H1 (cell line): ENCODE data around the gene AIF1. TPM values are rescaled to one million over a fixed set of nuclear protein-coding genes. Genes with fewer than 3 reads are reported as not detected.
A peak's percentile ranks its signal among the peaks of the same experiment; 100 is the strongest.

Source experiments
- CTCF ChIA-PET: fragments of 300-600 bp; sonication (Branson Sonifier 250); formaldehyde crosslinking; loops from one replicate; lab custom pipeline; 2021; ENCODE audit not compliant: partially characterized antibody; lab: Charles Lee
- POLR2A ChIA-PET: fragments of 300-600 bp; sonication (Branson Sonifier 250); formaldehyde crosslinking; loops from one replicate; lab custom pipeline; 2021; ENCODE audit warnings: inconsistent platforms; ENCODE audit not compliant: partially characterized antibody; lab: Charles Lee
- DNase-seq, 2 experiments: peaks; one replicate each; pipeline versions ENCODE4 v3.0.0 to v3.0.0-alpha.2; 2010 to 2022; ENCODE audit warnings: low spot score in 2 of 2, low read depth in 1 of 2, mixed read lengths in 1 of 2
- FAIRE-seq: peaks from 2 replicates; lab custom pipeline; 2011; peaks lifted over from hg19 to GRCh38; lab: Jason Lieb, UNC
- H2AFZ ChIP-seq: 2 replicates; pipeline ENCODE4 v1.8.1; 2012; ENCODE audit warnings: low read length, inconsistent platforms
- H2AK5ac ChIP-seq: 2 replicates; pipeline ENCODE4 v1.6.1; 2013; ENCODE audit warnings: low read depth, low read length
- H2BK120ac ChIP-seq: replicated peaks from 2 replicates; pipeline ENCODE3; 2013; ENCODE audit warnings: low read depth, low read length, inconsistent platforms
- H2BK12ac ChIP-seq: 2 replicates; pipeline ENCODE4 v1.6.1; 2013; ENCODE audit warnings: low read depth, low read length
- H2BK15ac ChIP-seq: 2 replicates; pipeline ENCODE4 v1.6.1; 2013; ENCODE audit warnings: low read length
- H2BK20ac ChIP-seq: 2 replicates; pipeline ENCODE4 v1.6.1; 2013; ENCODE audit warnings: low read length
- H2BK5ac ChIP-seq: 2 replicates; pipeline ENCODE4 v1.6.1; 2013; ENCODE audit warnings: low read depth, low read length
- H3K14ac ChIP-seq: 2 replicates; pipeline ENCODE4 v1.6.1; 2013; ENCODE audit warnings: inconsistent platforms; ENCODE audit not compliant: insufficient read length
- H3K18ac ChIP-seq: 2 replicates; pipeline ENCODE4 v1.6.1; 2013; ENCODE audit warnings: low read length; ENCODE audit errors: extremely low read depth
- H3K23ac ChIP-seq: 2 replicates; pipeline ENCODE4 v1.6.1; 2013; ENCODE audit warnings: inconsistent platforms; ENCODE audit not compliant: insufficient read length
- H3K23me2 ChIP-seq: 2 replicates; pipeline ENCODE4 v1.6.1; 2013; ENCODE audit warnings: low read depth, low read length
- H3K27ac ChIP-seq: 2 replicates; pipeline ENCODE4 v1.6.1; 2011; ENCODE audit warnings: low read depth, low read length, inconsistent platforms
- H3K27me3 ChIP-seq, 4 experiments: replicated peaks in 1 of 4; 1 replicate in 1 of 4; 2 replicates in 3 of 4; pipeline versions ENCODE4 v1.6.1 to v1.8.1; 2011 to 2013; ENCODE audit warnings: low read length in 3 of 4, mild to moderate bottlenecking in 3 of 4, inconsistent platforms in 2 of 4, mixed read lengths in 2 of 4, moderate library complexity in 1 of 4; ENCODE audit not compliant: control insufficient read depth in 3 of 4, insufficient read depth in 3 of 4; ENCODE audit errors: extremely low read depth in 1 of 4
- H3K36me3 ChIP-seq, 4 experiments: 2 replicates each; pipeline versions ENCODE4 v1.6.1 to v1.8.1; 2011 to 2013; ENCODE audit warnings: mild to moderate bottlenecking in 4 of 4, low read length in 3 of 4, moderate library complexity in 2 of 4, control low read depth in 1 of 4, inconsistent platforms in 1 of 4; ENCODE audit not compliant: insufficient read depth in 4 of 4, control insufficient read depth in 2 of 4
- H3K4ac ChIP-seq: replicated peaks from 2 replicates; pipeline ENCODE3; 2013; ENCODE audit warnings: low read length, low read depth, mixed read lengths, inconsistent platforms; ENCODE audit not compliant: insufficient read length
- H3K4me1 ChIP-seq, 4 experiments: replicated peaks in 1 of 4; 1 replicate in 1 of 4; 2 replicates in 3 of 4; pipeline versions ENCODE4 v1.6.1 to v1.8.1; 2011 to 2013; ENCODE audit warnings: low read length in 3 of 4, inconsistent platforms in 2 of 4, mixed read lengths in 1 of 4; ENCODE audit not compliant: insufficient read depth in 4 of 4, control insufficient read depth in 3 of 4
- H3K4me2 ChIP-seq, 2 experiments: 2 replicates each; pipeline versions ENCODE4 v1.6.1 to v1.8.1; 2011 to 2013; ENCODE audit warnings: low read depth in 2 of 2, low read length in 2 of 2, control low read depth in 1 of 2, inconsistent platforms in 1 of 2, mild to moderate bottlenecking in 1 of 2; ENCODE audit not compliant: insufficient read depth in 1 of 2
- H3K4me3 ChIP-seq, 4 experiments: fragments of 200-600, 300-600 bp in 1 of 4; sonication (generic), shearing (Covaris generic), sonication (Bioruptor Twin) in 1 of 4; 2 replicates each; pipeline versions ENCODE4 v1.5.1 to v1.8.1; 2011 to 2016; ENCODE audit warnings: low read length in 4 of 4, low read depth in 3 of 4, control low read depth in 2 of 4, inconsistent platforms in 2 of 4, mild to moderate bottlenecking in 2 of 4, mixed read lengths in 1 of 4, moderate library complexity in 1 of 4; ENCODE audit not compliant: insufficient read depth in 2 of 4; ENCODE audit errors: extremely low read depth in 1 of 4
- H3K56ac ChIP-seq: replicated peaks from 2 replicates; pipeline ENCODE3; 2013; ENCODE audit warnings: low read depth, mild to moderate bottlenecking, mixed read lengths, low read length, inconsistent platforms; ENCODE audit not compliant: insufficient read length
- H3K79me1 ChIP-seq: 2 replicates; pipeline ENCODE4 v1.6.1; 2013; ENCODE audit warnings: low read depth, low read length, control low read depth
- H3K79me2 ChIP-seq, 2 experiments: 2 replicates each; pipeline versions ENCODE4 v1.6.1 to v1.8.1; 2012 to 2013; ENCODE audit warnings: low read length in 2 of 2, mild to moderate bottlenecking in 2 of 2, inconsistent platforms in 1 of 2; ENCODE audit not compliant: insufficient read depth in 2 of 2, control insufficient read depth in 1 of 2
- H3K9ac ChIP-seq, 4 experiments: replicated peaks in 1 of 4; 1 replicate in 1 of 4; 2 replicates in 3 of 4; pipeline versions ENCODE4 v1.6.1 to v1.8.1; 2011 to 2013; ENCODE audit warnings: low read depth in 3 of 4, low read length in 3 of 4, control low read depth in 2 of 4, mild to moderate bottlenecking in 2 of 4, moderate library complexity in 2 of 4, inconsistent platforms in 1 of 4; ENCODE audit errors: extremely low read depth in 1 of 4
- H3K9me3 ChIP-seq, 2 experiments: 2 replicates each; pipeline versions ENCODE4 v1.6.1 to v1.8.1; 2012 to 2013; ENCODE audit warnings: mild to moderate bottlenecking in 2 of 2, moderate library complexity in 2 of 2, control low read depth in 1 of 2, inconsistent platforms in 1 of 2, low read depth in 1 of 2, low read length in 1 of 2, mixed read lengths in 1 of 2; ENCODE audit not compliant: insufficient read depth in 2 of 2
- H4K20me1 ChIP-seq, 2 experiments: replicated peaks in 1 of 2; 2 replicates each; pipeline versions ENCODE3 to v1.8.1; 2011 to 2013; ENCODE audit warnings: inconsistent platforms in 2 of 2, low read length in 2 of 2, mild to moderate bottlenecking in 1 of 2; ENCODE audit not compliant: insufficient read depth in 2 of 2, control insufficient read depth in 1 of 2
- H4K5ac ChIP-seq: 2 replicates; pipeline ENCODE4 v1.6.1; 2013; ENCODE audit warnings: low read length, low read depth, mixed read lengths, inconsistent platforms; ENCODE audit not compliant: insufficient read length
- H4K8ac ChIP-seq: 2 replicates; pipeline ENCODE4 v1.8.0; 2013; ENCODE audit warnings: mild to moderate bottlenecking, moderate library complexity, low read length, inconsistent platforms; ENCODE audit not compliant: insufficient read depth; ENCODE audit errors: extremely low read depth
- H4K91ac ChIP-seq: replicated peaks from 2 replicates; pipeline ENCODE3; 2013; ENCODE audit warnings: low read length, mixed read lengths, inconsistent platforms; ENCODE audit not compliant: insufficient read length
- GABPA ChIP-seq: IDR thresholded peaks from 2 replicates; pipeline ENCODE4 v1.6.1; 2011; ENCODE audit warnings: mild to moderate bottlenecking, low read length, moderate library complexity, borderline replicate concordance; ENCODE audit not compliant: insufficient read depth
- HDAC2 ChIP-seq, 2 experiments: fragments of 300-600 bp in 1 of 2; sonication (generic) in 1 of 2; IDR thresholded peaks; 2 replicates each; pipeline ENCODE4 v1.6.1; 2011 to 2012; ENCODE audit warnings: low read depth in 2 of 2, low read length in 2 of 2, mild to moderate bottlenecking in 2 of 2, moderate library complexity in 2 of 2, borderline replicate concordance in 1 of 2, inconsistent platforms in 1 of 2
- NANOG ChIP-seq: IDR thresholded peaks from 2 replicates; pipeline ENCODE4 v1.6.1; 2011; ENCODE audit warnings: low read length, low read depth, mild to moderate bottlenecking, inconsistent platforms; ENCODE audit not compliant: insufficient read depth, poor library complexity, severe bottlenecking
- PHF8 ChIP-seq: fragments of 200-600 bp; sonication (generic); conservative IDR thresholded peaks from 2 replicates; pipeline ENCODE4 v1.7.1; 2012; ENCODE audit warnings: low read depth, mild to moderate bottlenecking, inconsistent platforms, low read length, moderate library complexity
- RNF2 ChIP-seq: fragments of 200-900, 300-1000 bp; sonication (generic); IDR thresholded peaks from 2 replicates; pipeline ENCODE4 v1.7.1; 2016; ENCODE audit warnings: borderline replicate concordance, low read depth, mild to moderate bottlenecking, antibody characterized with exemption, low read length; ENCODE audit not compliant: poor library complexity, severe bottlenecking; ENCODE audit errors: missing control alignments
- TEAD4 ChIP-seq: IDR thresholded peaks from 2 replicates; pipeline ENCODE4 v1.6.1; 2012; ENCODE audit warnings: low read depth, low read length, inconsistent platforms, mixed read lengths
- ZNF274 ChIP-seq: IDR thresholded peaks from 2 replicates; pipeline ENCODE4 v1.7.0; 2012; ENCODE audit warnings: low read length, borderline replicate concordance; ENCODE audit errors: extremely low read depth
- WGBS, 2 experiments: shearing (Covaris generic) in 1 of 2; methylation state at CpG; one replicate each; pipeline versions ENCODE4 v1.1.6 to v1.1.7; 2013 to 2015; ENCODE audit warnings: low lambda C conversion rate in 2 of 2, mixed read lengths in 2 of 2, inconsistent platforms in 1 of 2, low coverage in 1 of 2, missing lambda C conversion rate in 1 of 2; ENCODE audit not compliant: insufficient replicate concordance in 2 of 2, insufficient coverage in 1 of 2, insufficient read length in 1 of 2; ENCODE audit errors: extremely low coverage in 1 of 2, missing lambda C conversion rate in 1 of 2; 5-methylcytosine and 5-hydroxymethylcytosine counted together
- polyA plus RNA-seq, 7 experiments: library from polyadenylated mRNA; depleted of rRNA in 3 of 7; stranded (reverse) in 5 of 7; unstranded in 2 of 7; fragments of >200 nt in 5 of 7; fragments of 200-250 nt in 2 of 7; gene quantifications; 1 replicate in 5 of 7; 2 replicates in 1 of 7; 4 replicates in 1 of 7; pipeline versions ENCODE4 v1.2.1 to v1.2.3, GENCODE V29; 2011 to 2013; ENCODE audit warnings: missing spikeins in 2 of 7, mixed read lengths in 2 of 7
- total RNA-seq: library from RNA; stranded (reverse); fragmentation: NEBNext Ultra II Directional; extraction: Animal tissue kit (Norgen Biotek cat#: 25700); gene quantifications from 2 replicates; pipeline ENCODE4 v1.2.1, GENCODE V29; 2021

The AIF1 gene
- total and polyA plus RNA-seq, 2 of the 8 experiments (the other 6 are each of a cell fraction or from before 2014, with no cell fraction given), result 6.3 to 9.8 TPM

DNA sequence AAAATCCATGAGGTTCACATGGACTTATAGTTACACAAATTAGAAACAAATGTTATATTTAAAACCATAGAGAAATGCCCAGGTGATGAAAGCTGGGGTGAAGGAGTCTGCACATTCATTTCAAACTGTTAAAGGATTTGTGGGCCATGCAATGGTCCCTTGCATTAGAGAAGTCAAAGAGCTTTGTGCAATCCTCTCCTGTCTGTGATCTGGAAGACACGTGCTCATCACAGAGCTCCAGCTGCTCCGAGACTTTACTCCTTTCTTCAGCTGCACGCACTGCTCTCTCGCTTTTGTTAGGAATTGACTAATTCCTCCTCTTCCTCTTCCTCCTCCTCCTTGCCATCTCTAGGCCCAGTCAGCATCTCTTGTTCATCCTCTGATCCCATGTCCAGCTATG lies 4.1 kb upstream of the AIF1 start:
- POLR2A ChIA-PET, result interaction anchor here (0.7 to 2.7 kb wide), 7 partner anchors 8 to 73 kb away, joined by 3 to 8 read pairs (median 3); no protein-coding TSS in a partner anchor

More for the DNA sequence above, 4.1 kb upstream of the AIF1 start:
- H3K36me3 ChIP-seq, result no peaks in the 10 kb centered on the region
- CTCF ChIA-PET, result interaction anchor here (6.2 to 21.1 kb wide), 2 partner anchors 13 to 61 kb away, joined by 63 to 613 read pairs; partner anchors contain the start of genes ATP6V1G2, DDX39B and NFKBIL1
- H3K23ac ChIP-seq, result no peak overlapping the region
- H3K56ac ChIP-seq, result no peak overlapping the region
- H2BK20ac ChIP-seq, result 0 out of 2 replicates have a peak overlapping the region, but pooled peaks have one; percentile 80
- TF ChIP-seq NANOG (no peak), ZNF274 (no peak), GABPA (no peak), HDAC2 (IDR thresholded peaks at IDR 0.05; ENCODE audit: borderline replicate concordance in 1 of 2, low read depth in 2 of 2, low read length in 2 of 2) (no peak), TEAD4 (no peak), RNF2 (no peak), PHF8 (no peak)
- FAIRE-seq (no peak), DNase-seq (no peak)
- WGBS, 2 experiments, result 93% methylated on average over 4 of the region's 4 CpGs; no CpG with 5 or more reads in 1 of the 2 experiments
- no peak overlapping the region for H2BK15ac ChIP-seq
- no peak overlapping the region for H4K91ac ChIP-seq
- H4K8ac ChIP-seq, result no peak overlapping the region
- no peak overlapping the region for H3K4me2 ChIP-seq
- no peak overlapping the region for H3K14ac ChIP-seq
- peaks cover 2 to 10% (median 4%) of the 10 kb centered on the region in 4 experiments; a peak in 6 of 7 replicates for H3K4me1 ChIP-seq
- no peaks in the 10 kb centered on the region for H3K79me1 ChIP-seq
- H3K18ac ChIP-seq, result no peak overlapping the region
- no peaks in the 10 kb centered on the region for H3K9me3 ChIP-seq
- H2BK120ac ChIP-seq, result peak overlapping the region; percentile 54
- no peak overlapping the region for H2AFZ ChIP-seq
- H4K20me1 ChIP-seq, result no peaks in the 10 kb centered on the region
- H2BK5ac ChIP-seq, result no peak overlapping the region
- H3K4ac ChIP-seq, result no peak overlapping the region
- H2AK5ac ChIP-seq, result 0 out of 2 replicates have a peak overlapping the region, but pooled peaks have one; percentile 39
- no peaks in the 10 kb centered on the region for H3K79me2 ChIP-seq
- no peak overlapping the region; the same call in 1 of the 2 replicates for H2BK12ac ChIP-seq
- H3K4me3 ChIP-seq, result no peak overlapping the region
- H3K9ac ChIP-seq, result no peak overlapping the region
- H3K23me2 ChIP-seq, result no peaks in the 10 kb centered on the region
- H3K27ac ChIP-seq, result no peak overlapping the region
- H4K5ac ChIP-seq, result no peak overlapping the region
- H3K27me3 ChIP-seq, result no peaks in the 10 kb centered on the region
